GM21515 (cell line): ENCODE results near the gene PPP1R12A.

Experiments used
- ATAC-seq: cut with Tn5 transposase; IDR thresholded peaks from one replicate; pipeline ENCODE4 v1.9.1; 2021; ENCODE audit not compliant: unreplicated experiment

The PPP1R12A gene

GRCh38 chr12:79935624-79936345 lies 888 bp upstream of the PPP1R12A start:
- ATAC-seq: peak; percentile 26

- peak; percentile 17 for ATAC-seq
Observed at GRCh38 chr12:79934281-79935020, 446 bp downstream of the PPP1R12A start.

- ATAC-seq: peak; percentile 12
Observed at GRCh38 chr12:79933532-79934264, 1.2 kb downstream of the PPP1R12A start.

GRCh38 chr12:79933043-79933442 lies 1.9 kb downstream of the PPP1R12A start:
- ATAC-seq: no peak

GRCh38 chr12:79932357-79932756 lies 2.5 kb downstream of the PPP1R12A start:
- ATAC-seq: no peak

- ATAC-seq: no peak
Observed at GRCh38 chr12:79929065-79929464, 5.8 kb downstream of the PPP1R12A start.

- peak; percentile 97 for ATAC-seq
Observed at GRCh38 chr12:79927772-79928474, 7.0 kb downstream of the PPP1R12A start.

GRCh38 chr12:79926951-79927350 lies 7.9 kb downstream of the PPP1R12A start:
- ATAC-seq: no peak

GRCh38 chr12:79925492-79925891 lies 9.4 kb downstream of the PPP1R12A start:
- ATAC-seq: no peak

- no peak for ATAC-seq
Observed at GRCh38 chr12:79921786-79922185, 13.1 kb downstream of the PPP1R12A start.

- no peak for ATAC-seq
Observed at GRCh38 chr12:79920421-79921238, 14.3 kb downstream of the PPP1R12A start.

GRCh38 chr12:79919762-79920161 lies 15.1 kb downstream of the PPP1R12A start:
- ATAC-seq: no peak

- no peak for ATAC-seq
Observed at GRCh38 chr12:79916826-79917225, 18.1 kb downstream of the PPP1R12A start.

- no peak for ATAC-seq
Observed at GRCh38 chr12:79911889-79912656, 22.8 kb downstream of the PPP1R12A start.

- no peak for ATAC-seq
Observed at GRCh38 chr12:79908366-79908765, 26.5 kb downstream of the PPP1R12A start.

- no peak for ATAC-seq
Observed at GRCh38 chr12:79901506-79901905, 33.4 kb downstream of the PPP1R12A start.

- no peak for ATAC-seq
Observed at GRCh38 chr12:79900951-79901350, 33.9 kb downstream of the PPP1R12A start.

- no peak for ATAC-seq
Observed at GRCh38 chr12:79900199-79900598, 34.7 kb downstream of the PPP1R12A start.

GRCh38 chr12:79897617-79898016 lies 37.3 kb downstream of the PPP1R12A start:
- no peak for ATAC-seq

- ATAC-seq: no peak
Observed at GRCh38 chr12:79895804-79896203, 39.1 kb downstream of the PPP1R12A start.
